DMS153 treated with DMSO at 0.1 percent for 48 hours (cell line): ENCODE measurements around the gene ZBTB7C.

Experiments used
- DNase-seq: peaks from one replicate; lab custom pipeline; 2025; ENCODE audit not compliant: unreplicated experiment; lab: John Stamatoyannopoulos, UW

The ZBTB7C gene

DNA sequence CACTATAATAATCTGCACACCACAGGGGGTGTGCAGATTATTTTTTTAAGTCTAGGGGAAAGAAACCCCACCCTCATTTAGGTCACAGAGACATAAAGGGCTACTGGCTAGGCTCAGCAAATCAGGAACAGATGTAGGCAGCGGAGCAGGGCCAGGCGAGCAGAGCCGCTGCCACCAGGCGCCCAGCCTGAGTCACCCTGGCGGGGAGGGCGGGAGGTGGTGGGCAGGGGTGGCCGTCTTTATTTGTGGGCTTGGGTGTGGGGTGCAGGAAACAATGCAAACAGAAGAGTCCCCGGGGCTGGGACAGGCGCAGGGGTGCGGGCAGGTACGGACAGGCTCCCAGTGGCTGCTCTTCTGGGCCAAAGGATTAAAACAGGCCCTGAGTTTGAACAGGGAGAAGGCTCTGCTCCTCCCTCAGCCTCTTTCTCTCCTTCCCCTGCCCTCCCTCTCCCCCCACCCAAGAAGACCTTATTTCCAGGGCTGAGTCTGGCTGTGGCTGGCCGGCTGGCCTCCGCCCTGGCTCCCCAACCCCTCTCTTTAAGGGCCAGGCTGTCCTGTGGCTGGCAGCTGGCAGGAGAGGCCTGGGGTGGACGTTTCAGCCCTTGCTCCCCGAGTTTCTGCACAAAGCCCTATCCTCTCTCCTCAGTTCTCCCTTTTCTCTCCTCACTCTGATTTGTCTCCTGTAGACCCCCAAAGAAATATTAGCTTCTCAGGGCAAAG, 335.8 kb downstream of the ZBTB7C start:
- DNase-seq: no peak

- DNase-seq: no peak
Measured at GRCh38 chr18:48072428-48073204, 336.6 kb downstream of the ZBTB7C start.

DNA sequence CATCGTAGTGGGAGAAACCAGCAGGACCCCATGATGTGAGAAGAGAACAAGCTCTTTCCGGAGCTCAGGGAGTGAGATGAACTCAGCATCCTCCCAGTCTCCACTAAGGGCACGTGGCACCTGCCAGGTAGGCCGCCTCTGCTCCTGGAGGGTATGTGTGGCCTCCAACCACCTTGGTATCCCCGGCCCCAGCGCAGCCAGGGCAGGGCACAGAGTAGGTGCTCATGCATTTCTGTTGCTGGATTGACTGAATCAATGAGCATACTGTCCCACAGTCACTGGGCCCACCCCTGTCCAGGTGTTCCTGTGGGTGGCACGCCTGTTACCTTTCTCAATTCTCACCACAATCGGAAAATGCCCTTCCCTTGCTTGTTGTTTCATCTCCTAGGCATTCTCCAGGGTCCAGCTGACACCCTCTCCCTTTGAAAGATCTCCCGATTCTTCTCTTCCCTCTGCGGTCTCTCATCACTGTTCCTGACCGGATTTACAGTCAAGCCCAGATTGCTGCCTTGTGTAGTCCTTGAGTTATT, 340.2 kb downstream of the ZBTB7C start:
- DNase-seq: no peak

DNA sequence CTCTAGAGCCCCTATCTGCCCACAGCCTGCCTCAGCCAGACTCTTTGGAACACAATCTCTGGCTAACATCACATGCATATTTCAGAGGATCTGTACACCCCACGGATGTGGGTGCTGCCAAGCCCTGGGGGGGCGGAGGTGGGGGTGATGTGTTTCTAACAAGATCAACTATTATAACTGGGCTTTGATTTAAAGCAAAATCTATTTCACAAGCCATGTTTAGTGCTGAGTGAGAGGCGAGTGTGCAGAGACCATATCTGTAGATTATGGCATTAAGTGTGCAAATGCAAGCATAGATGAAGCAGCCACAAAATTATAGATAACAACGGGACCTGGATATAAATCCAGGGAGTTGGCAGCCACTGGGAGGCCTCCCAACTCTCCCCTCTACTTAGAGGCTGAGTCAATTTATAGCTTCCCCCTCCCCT, 342.9 kb downstream of the ZBTB7C start:
- DNase-seq: no peak

GRCh38 chr18:48065601-48065995, 343.6 kb downstream of the ZBTB7C start:
- DNase-seq: no peak

DNA sequence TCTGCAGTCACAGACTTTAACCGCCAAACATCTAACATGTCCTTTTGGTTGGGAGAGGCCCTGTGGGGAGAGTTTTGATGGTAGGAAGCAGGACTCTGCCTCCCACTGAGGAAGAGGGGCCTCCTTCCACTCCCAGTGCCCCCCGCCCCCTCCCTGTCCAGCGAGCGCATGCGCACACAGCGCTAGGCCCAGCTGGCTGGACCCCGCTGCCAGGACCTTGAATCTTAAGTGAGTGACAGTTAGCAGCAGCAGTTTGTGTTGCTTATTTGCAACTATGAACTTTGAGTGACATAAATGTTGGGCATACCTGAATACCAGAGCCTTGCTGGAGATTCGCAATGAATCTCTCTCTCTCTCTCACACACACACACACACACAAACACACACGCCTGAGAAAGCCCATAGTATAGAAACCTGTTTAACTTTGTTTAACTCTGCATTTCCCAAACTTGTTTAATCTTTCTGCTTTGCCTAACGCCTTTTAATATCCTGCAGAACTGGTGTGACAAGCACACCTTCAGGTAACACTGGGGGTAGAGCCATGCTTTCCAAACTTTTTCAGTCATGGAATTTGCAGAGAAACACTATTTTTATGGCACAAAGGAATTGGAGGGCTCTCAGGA, 344.1 kb downstream of the ZBTB7C start:
- DNase-seq: no peak

DNA sequence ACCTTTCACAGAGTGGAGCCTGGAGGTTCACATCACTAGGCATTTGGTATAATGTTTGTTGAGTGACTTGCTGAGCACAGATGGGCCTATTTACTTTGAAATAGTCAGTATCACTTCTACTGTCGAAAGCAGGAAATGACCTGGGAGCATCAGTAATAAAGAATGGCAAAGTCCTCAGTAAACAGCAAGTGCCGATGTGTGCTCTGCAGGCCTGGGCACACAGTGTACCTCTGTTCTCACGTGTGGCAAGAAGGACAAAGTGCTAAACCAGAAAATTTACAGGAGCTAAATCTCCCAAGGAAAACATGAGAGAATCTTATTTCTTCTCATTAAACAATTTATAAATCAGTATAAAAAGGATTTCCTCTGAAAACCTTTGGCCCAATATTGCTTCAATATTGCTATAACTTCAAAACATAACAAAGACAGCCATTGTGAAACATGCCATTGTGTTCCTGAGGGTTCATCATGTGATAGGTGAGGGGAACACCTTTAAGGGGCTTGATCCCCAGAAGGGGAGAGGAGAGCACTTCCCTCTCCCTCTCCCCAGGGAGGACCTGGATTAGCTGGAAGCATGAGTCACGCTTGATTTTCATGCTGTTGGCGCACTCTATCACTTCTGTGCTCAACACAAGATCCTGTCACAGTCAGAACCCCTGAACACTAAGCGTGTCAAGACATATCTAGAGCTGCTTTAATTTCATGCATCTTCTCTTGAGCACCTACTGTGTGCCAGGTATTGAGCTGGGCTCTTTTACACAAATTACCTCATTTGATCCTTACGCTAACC, 347.2 kb downstream of the ZBTB7C start:
- no peak for DNase-seq

DNA sequence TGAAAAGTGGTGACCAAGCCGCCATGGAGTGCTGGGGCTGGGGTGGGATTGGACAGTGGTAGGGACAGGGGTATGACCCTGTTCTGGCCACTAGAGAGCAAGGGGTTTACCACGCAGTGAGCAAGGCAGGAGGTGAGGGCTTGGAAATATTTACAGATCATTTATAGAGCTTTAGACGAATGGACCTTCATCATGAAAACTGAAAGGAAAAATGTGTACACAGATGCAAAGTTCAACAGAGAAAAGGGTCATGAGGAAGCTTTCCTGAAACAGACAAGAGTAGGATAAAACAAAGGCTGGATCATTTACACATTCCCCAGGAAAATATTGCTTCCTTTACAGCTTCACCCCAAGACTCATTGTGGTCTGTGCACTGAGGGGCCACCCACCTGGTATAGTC, 348.2 kb downstream of the ZBTB7C start:
- no peak for DNase-seq

- DNase-seq: no peak
Measured at GRCh38 chr18:48060346-48060745, 348.8 kb downstream of the ZBTB7C start.

- no peak for DNase-seq
Measured at GRCh38 chr18:48059455-48060010, 349.6 kb downstream of the ZBTB7C start.

- no peak for DNase-seq
Measured at GRCh38 chr18:48058486-48058885, 350.7 kb downstream of the ZBTB7C start.

DNA sequence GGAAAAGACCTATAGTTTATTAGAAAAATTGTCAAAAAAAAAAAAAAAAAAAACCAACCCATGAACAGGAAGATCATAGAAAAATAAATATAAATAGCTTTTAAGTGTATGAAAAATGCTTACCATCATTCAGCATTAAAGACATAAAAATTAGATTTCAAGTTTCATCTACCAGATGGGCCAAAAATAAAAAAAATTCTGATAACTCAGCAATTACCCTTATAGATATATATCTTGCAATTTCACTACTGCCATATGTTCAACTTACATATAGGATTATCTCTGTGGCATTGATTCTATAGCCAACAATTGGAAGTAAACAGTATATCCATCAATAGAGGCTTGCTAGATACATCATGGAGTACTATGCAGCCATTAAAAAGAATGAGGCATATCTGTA, 352.2 kb downstream of the ZBTB7C start:
- DNase-seq: no peak

DNA sequence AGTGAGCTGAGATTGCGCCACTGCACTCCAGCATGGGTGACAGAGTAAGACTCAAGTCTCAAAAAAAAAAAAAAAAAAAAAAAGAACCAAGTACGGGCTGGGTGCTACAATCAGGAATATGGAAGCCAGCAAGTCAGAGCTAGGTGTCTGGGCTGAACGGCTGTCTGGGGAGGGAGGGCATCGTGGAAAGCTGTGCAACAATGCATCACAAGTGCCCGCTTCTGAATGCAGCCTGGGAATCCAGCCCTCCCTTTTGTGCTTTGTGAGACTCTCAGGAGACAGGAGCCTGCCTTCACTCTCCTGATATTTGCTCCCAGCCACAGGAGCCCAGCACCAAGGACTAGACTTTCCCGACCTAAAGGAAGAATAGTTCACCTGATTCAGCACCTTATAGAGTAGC, 353.8 kb downstream of the ZBTB7C start:
- DNase-seq: no peak

- DNase-seq: no peak
Measured at GRCh38 chr18:48053881-48054816, 355.0 kb downstream of the ZBTB7C start.

GRCh38 chr18:48052842-48053241, 356.3 kb downstream of the ZBTB7C start:
- no peak for DNase-seq

DNA sequence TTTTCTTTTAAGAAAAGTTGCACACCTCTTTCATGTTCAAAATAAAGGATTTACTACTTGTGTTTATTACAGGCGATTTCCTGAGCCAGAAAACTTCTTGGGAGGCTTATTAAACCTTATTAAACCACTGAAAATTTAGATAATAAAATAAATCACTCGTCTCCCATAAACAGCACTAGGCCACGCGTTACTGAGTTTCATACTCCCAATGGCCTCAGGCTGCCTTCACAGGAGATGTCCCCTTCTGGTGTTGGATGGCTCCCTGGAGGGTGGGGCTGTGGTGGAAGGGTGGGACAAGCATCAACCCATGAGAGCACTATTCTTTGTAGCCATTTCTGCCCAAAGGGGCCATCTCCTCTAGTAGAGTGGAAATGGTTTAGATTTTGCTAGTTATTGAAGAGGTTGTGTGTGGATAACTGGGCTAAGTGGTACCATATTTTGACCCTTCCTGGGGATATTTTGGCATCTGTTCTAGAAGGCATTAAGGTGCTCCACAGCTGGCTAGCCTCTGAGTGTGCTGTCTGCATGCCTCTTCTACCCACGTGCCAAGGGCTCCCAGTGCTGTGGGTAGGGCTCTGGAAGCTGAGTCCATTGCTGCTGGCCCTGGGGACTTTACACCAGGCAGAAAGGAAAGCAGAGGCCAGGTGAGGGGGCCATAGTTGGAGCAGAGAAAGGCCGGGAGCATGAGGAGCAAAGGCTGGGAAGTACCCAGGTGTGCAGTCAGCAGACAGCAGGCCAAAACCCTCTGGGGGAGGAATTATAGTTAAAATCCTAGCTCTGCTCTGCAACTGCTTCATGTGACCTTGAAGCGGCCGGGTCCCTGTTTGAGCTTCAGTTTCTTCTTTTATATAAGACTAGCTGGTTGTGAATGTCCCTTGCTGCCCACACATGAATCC, 357.0 kb downstream of the ZBTB7C start:
- no peak for DNase-seq

DNA sequence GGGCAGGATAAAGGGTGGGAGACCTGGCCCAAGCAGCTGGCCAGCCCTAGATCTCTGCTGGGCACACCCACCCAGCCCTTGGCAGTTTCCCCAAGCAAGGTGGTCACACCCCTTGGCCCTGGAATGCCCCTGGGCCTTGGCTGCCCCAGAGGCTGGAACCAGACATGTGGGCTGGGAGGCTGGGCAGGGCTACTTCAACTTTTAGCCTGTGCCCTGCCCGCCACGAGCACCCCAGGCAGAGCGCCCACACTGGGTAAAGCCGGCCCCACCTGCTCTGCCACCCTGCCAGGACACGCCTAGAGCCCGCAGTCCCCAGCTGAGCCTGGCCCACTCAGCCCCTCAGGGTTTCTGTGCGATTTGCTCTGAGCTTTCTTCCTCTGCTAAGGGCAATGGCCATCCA, 359.0 kb downstream of the ZBTB7C start:
- no peak for DNase-seq

- no peak for DNase-seq
Measured at GRCh38 chr18:48049757-48050156, 359.4 kb downstream of the ZBTB7C start.

- DNase-seq: no peak
Measured at GRCh38 chr18:48048251-48048650, 360.9 kb downstream of the ZBTB7C start.
